Epidermal melanocyte (primary cell): ENCODE results near the gene TF.

Experiments
- DNase-seq: peaks from one replicate; pipeline ENCODE4 v3.0.0; 2011; ENCODE audit warnings: low spot score; ENCODE audit not compliant: insufficient read length

TF gene

GRCh38 chr3:133834621-133835417 lies 88.6 kb downstream of the TF start:
- DNase-seq, result no peak

GRCh38 chr3:133835418-133835743 lies 89.2 kb downstream of the TF start:
- DNase-seq, result no peak

GRCh38 chr3:133835961-133836360 lies 89.8 kb downstream of the TF start:
- no peak for DNase-seq

- DNase-seq, result no peak
Observed at GRCh38 chr3:133836497-133837158, 90.4 kb downstream of the TF start.

GRCh38 chr3:133837487-133838295 lies 91.5 kb downstream of the TF start:
- no peak for DNase-seq

- DNase-seq, result no peak
Observed at GRCh38 chr3:133838296-133838789, 92.2 kb downstream of the TF start.

GRCh38 chr3:133838916-133839800 lies 93.0 kb downstream of the TF start:
- no peak for DNase-seq

- no peak for DNase-seq
Observed at GRCh38 chr3:133840055-133840737, 94.0 kb downstream of the TF start.

- DNase-seq, result no peak
Observed at GRCh38 chr3:133840767-133841166, 94.6 kb downstream of the TF start.

- no peak for DNase-seq
Observed at GRCh38 chr3:133841196-133841595, 95.0 kb downstream of the TF start.

- no peak for DNase-seq
Observed at GRCh38 chr3:133842158-133842557, 96.0 kb downstream of the TF start.

GRCh38 chr3:133843634-133844033 lies 97.4 kb downstream of the TF start:
- DNase-seq, result no peak

GRCh38 chr3:133845127-133845526 lies 98.9 kb downstream of the TF start:
- DNase-seq, result no peak
